ENCODE data around the gene ANKRD13D. TPM values are rescaled to one million over a fixed set of nuclear protein-coding genes. Genes with fewer than 3 reads are reported as not detected.
"Not testable (repeated sequence)": the region's sequence is repeated elsewhere in the genome, so short reads cannot be mapped to it uniquely, and the experiment has no call there.

Gene ANKRD13D
- total RNA-seq, 4 donors from 2014 or later: 19.7 to 194 (median 54.5) TPM

DNA sequence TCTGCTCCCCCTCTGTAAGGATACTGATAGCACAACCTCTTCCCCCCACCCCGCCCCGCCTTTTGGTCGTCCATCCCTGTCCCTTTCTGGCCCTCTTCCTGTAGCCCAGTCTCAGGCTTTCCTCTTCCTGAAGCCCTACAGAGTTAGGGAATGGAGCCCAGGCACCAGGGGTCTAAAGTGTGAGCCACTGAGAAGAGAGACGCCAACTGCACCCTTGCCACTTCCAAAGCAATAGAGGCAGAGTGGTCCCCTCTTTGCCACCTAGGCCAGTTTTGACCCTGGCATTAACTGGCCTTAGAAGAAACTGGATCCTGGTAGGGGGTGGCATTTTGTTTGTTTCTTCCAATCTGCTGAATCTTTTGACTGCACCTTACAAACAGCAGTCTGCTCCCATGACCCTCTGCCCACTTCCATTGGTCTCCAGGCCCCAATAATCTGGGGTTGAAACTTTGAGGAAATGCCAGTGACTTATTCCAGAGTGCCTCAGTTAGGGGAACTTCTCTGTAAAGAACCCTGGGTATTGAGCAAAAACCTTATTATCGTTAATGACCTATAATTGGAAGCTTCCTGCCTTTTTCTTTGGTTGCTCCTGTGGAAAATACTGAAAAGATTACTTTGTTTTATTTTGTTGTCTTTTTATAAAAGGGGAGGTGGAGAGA lies 32.5 kb upstream of the ANKRD13D start:
- 70 to 79% methylated on average over 1 to 5 of the region's 5 CpGs for WGBS, 2 donors (ENCODE audit: low coverage in 1 of 2)

DNA sequence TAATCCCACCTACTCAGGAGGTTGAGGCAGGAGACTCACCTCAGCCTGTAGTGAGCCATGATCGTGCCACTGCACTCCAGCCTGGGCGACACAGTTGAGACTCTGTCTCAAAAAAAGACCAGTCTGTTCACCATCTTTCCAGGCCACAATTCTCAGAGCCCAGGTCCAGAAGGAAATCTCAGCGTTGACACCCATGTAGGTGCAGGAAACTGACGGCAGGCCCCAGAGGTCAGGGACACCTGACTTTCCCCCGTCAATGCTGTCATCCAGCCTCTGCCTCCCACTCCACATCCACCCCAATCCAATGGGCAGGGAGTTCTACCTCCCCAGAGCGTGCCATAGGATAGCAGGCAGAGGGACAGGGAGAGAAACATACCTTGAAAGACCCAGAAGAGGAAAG lies 28.7 kb upstream of the ANKRD13D start:
- intact Hi-C loops (cut with DNase I; ENCODE audit: low total_unique reads) (no loop called here), in situ Hi-C loops (cut with MboI; ENCODE audit: low pct_ligation_motif_present in 1 of 4, low pct_unique_long_range_greater_than_20kb in 1 of 4, low sequenced_read_pairs in 3 of 4) (loop anchor here in 3 of 4 donors (5.0 to 25.0 kb wide), 3 partner anchors 52 to 127 kb away; partner anchors contain the start of gene RAD9A (in 1 of the 3))
- TF ChIP-seq CTCF (IDR thresholded peaks at IDR 0.05): no peak
- no peak for TF ChIP-seq POLR2AphosphoS5 (IDR thresholded peaks at IDR 0.05)
- no peak for TF ChIP-seq POLR2A (IDR thresholded peaks at IDR 0.05)
- Histone ChIP-seq H3K36me3 (peaks cover 0 to 10% (median 4%) of the 10 kb centered on the region in 4 donors), H3K27ac (no peak overlapping the region), H3K27me3 (no peaks in the 10 kb centered on the region), H3K9me3 (no peaks in the 10 kb centered on the region), H3K4me3 (no peak overlapping the region), H3K4me1 (peaks cover 9 to 29% (median 21%) of the 10 kb centered on the region in 4 donors)
- DNase-seq: no peak
- 84% methylated on average over 6 of the region's 6 CpGs; no CpG with 5 or more reads in 1 of the 2 donors for WGBS, 2 donors (ENCODE audit: low coverage in 1 of 2)

More for the DNA sequence above, 32.5 kb upstream of the ANKRD13D start:
- intact Hi-C loops (cut with DNase I; ENCODE audit: low total_unique reads) (no loop called here), in situ Hi-C loops (cut with MboI; ENCODE audit: low pct_ligation_motif_present in 1 of 4, low pct_unique_long_range_greater_than_20kb in 1 of 4, low sequenced_read_pairs in 3 of 4) (loop anchor here in 1 of 4 donors (25.0 kb wide), 1 partner anchor 131 kb away; the partner anchor contains the start of gene RAD9A)
- H3K4me3 ChIP-seq: no peak overlapping the region
- peaks cover 0 to 35% (median 17%) of the 10 kb centered on the region in 4 donors for H3K36me3 ChIP-seq
- TF ChIP-seq EP300 (IDR thresholded peaks at IDR 0.05; ENCODE audit: low read depth) (no peak), POLR2AphosphoS5 (IDR thresholded peaks at IDR 0.05) (no peak), POLR2A (IDR thresholded peaks at IDR 0.05) (no peak), CTCF (IDR thresholded peaks at IDR 0.05) (no peak)
- no peaks in the 10 kb centered on the region for H3K27me3 ChIP-seq
- no peak for DNase-seq
- no peaks in the 10 kb centered on the region for H3K9me3 ChIP-seq
- H3K27ac ChIP-seq: no peak overlapping the region
- H3K4me1 ChIP-seq: peaks cover 0 to 31% (median 9%) of the 10 kb centered on the region in 4 donors

DNA sequence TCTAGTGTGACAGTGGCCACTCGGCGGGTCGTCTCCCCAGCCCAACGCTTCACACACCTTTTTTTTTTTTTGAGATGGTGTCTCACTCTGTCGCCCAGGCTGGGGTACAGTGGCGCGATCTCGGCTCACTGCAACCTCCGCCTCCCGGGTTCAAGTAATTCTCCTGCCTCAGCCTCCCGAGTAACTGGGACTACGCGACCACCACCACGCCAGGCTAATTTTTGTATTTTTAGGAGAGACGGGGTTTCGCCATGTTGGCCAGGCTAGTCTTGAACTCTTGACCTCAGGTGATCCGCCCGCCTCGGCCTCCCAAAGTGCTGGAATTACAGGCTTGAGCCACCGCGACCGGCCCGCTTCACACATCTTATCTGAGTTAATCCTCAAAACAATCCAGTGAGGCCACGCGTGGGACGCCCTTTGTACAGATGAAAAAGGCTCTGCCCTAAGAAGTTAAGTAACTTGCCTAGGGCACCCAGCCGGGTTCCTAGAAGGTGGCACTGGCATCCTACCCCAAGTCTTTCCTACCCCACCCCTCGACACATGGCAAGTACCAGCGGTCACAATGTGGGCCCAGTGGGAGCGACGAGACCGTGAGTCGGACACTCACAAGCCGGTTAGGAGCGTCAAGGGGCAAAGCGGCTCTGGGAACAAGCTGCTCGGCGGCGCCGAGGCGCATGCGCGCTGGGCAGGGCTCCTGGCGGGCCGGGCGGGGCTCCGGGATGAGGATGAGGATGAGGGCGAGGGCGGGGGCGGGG lies 28.0 kb upstream of the ANKRD13D start:
- H3K27me3 ChIP-seq; intact Hi-C loops (cut with DNase I; ENCODE audit: low total_unique reads); H3K9me3 ChIP-seq; H3K36me3 ChIP-seq: not testable (repeated sequence)
- peak; percentile 72 for DNase-seq
- Histone ChIP-seq H3K4me1 (peaks cover 11 to 34% (median 27%) of the 10 kb centered on the region in 4 donors), H3K4me3 (peak overlapping the region; percentile 8 to 42 (median 20)), H3K27ac (peak overlapping the region in 2 of 4 donors; percentile 19 to 30)
- WGBS, 2 donors (ENCODE audit: low coverage in 1 of 2): 36% methylated on average over 44 of the region's 50 CpGs; no CpG with 5 or more reads in 1 of the 2 donors
- in situ Hi-C loops (cut with MboI; ENCODE audit: low pct_ligation_motif_present in 1 of 4, low pct_unique_long_range_greater_than_20kb in 1 of 4, low sequenced_read_pairs in 3 of 4): loop anchor here in 3 of 4 donors (5.0 to 25.0 kb wide), 3 partner anchors 51 to 126 kb away; partner anchors contain the start of gene RAD9A (in 1 of the 3)

GRCh38 chr11:67261640-67261945 lies 27.5 kb upstream of the ANKRD13D start:
- 16% methylated on average over 18 of the region's 18 CpGs; no CpG with 5 or more reads in 1 of the 2 donors for WGBS, 2 donors (ENCODE audit: low coverage in 1 of 2)
- peaks cover 11 to 35% (median 27%) of the 10 kb centered on the region in 4 donors for H3K4me1 ChIP-seq
- peak overlapping the region in 2 of 4 donors; percentile 19 to 30 for H3K27ac ChIP-seq
- H3K4me3 ChIP-seq: peak overlapping the region; percentile 8 to 42 (median 20)
- no peak for TF ChIP-seq EP300 (IDR thresholded peaks at IDR 0.05; ENCODE audit: low read depth)
- no peak for TF ChIP-seq CTCF (IDR thresholded peaks at IDR 0.05)
- TF ChIP-seq POLR2AphosphoS5 (IDR thresholded peaks at IDR 0.05): no peak
- peaks cover 0 to 4% (median 0%) of the 10 kb centered on the region in 4 donors for H3K36me3 ChIP-seq
- DNase-seq: no peak
- H3K27me3 ChIP-seq: no peaks in the 10 kb centered on the region
- intact Hi-C loops (cut with DNase I; ENCODE audit: low total_unique reads) (no loop called here), in situ Hi-C loops (cut with MboI; ENCODE audit: low pct_ligation_motif_present in 1 of 4, low pct_unique_long_range_greater_than_20kb in 1 of 4, low sequenced_read_pairs in 3 of 4) (loop anchor here in 3 of 4 donors (5.0 to 25.0 kb wide), 3 partner anchors 51 to 126 kb away; partner anchors contain the start of gene RAD9A (in 1 of the 3))
- H3K9me3 ChIP-seq: no peaks in the 10 kb centered on the region

Measured in transverse colon (tissue), 4 donors.